GM12878 (cell line): Measurements from ENCODE around the gene TOB2. TPM values are rescaled to one million over a fixed set of nuclear protein-coding genes. Genes with fewer than 3 reads are reported as not detected.
"Not testable (repeated sequence)": the region's sequence is repeated elsewhere in the genome, so short reads cannot be mapped to it uniquely, and the experiment has no call there.

Experiments
- ATAC-seq: fragments of 200-7000 bp; cut with Tn5 transposase; 3 replicates; pipeline ENCODE4 v1.9.1; 2020; ENCODE audit warnings: mild to moderate bottlenecking, moderate library complexity
- BruUV-seq: library from RNA; stranded (reverse); fragments of 400-500 nt; replicated peaks from 2 replicates; lab custom pipeline; 2021; lab: Mats Ljungman, UMichigan
- CTCF ChIA-PET: fragments of 300-600 bp; sonication (Branson Sonifier 250); formaldehyde crosslinking; extraction: SDS; loops from one replicate; lab custom pipeline; 2021; ENCODE audit warnings: inconsistent platforms; lab: Yijun Ruan, JAX
- POLR2A ChIA-PET: fragments of 350-600 bp; formaldehyde crosslinking; extraction: SDS; loops from one replicate; lab custom pipeline; 2021; ENCODE audit warnings: inconsistent platforms; lab: Charles Lee
- RAD21 ChIA-PET: fragments of 300-600 bp; sonication (Branson Sonifier 250); formaldehyde crosslinking; loops from one replicate; lab custom pipeline; 2023; ENCODE audit warnings: antibody characterized with exemption; ENCODE audit not compliant: unreplicated experiment; lab: Charles Lee
- SMC1A ChIA-PET: fragments of 300-600 bp; sonication (Branson Sonifier 250); formaldehyde crosslinking; loops from one replicate; lab custom pipeline; 2023; ENCODE audit not compliant: unreplicated experiment, uncharacterized antibody; lab: Charles Lee
- DNase-seq: peaks from one replicate; pipeline ENCODE4 v3.0.0-alpha.2; 2011; ENCODE audit warnings: low read depth, low spot score
- FAIRE-seq: peaks from 3 replicates; lab custom pipeline; 2011; peaks lifted over from hg19 to GRCh38; lab: Jason Lieb, UNC
- H2AFZ ChIP-seq: 2 replicates; pipeline ENCODE4 v1.6.0; 2011; ENCODE audit warnings: low read depth, low read length, control low read depth; ENCODE audit not compliant: control insufficient read depth
- H3K27ac ChIP-seq: 2 replicates; pipeline ENCODE4 v1.5.1; 2011; ENCODE audit warnings: control low read depth; ENCODE audit not compliant: control insufficient read depth, insufficient read depth
- H3K27me3 ChIP-seq, 2 experiments: replicated peaks in 1 of 2; 2 replicates each; pipeline versions ENCODE4 v1.6.0 to v1.6.1; 2011; ENCODE audit warnings: low read length in 1 of 2; ENCODE audit not compliant: control insufficient read depth in 2 of 2, insufficient read depth in 2 of 2
- H3K36me3 ChIP-seq, 2 experiments: 2 replicates each; pipeline ENCODE4 v1.5.1; 2011; ENCODE audit warnings: low read length in 1 of 2; ENCODE audit not compliant: control insufficient read depth in 2 of 2, insufficient read depth in 2 of 2
- H3K4me1 ChIP-seq: 2 replicates; pipeline ENCODE4 v1.6.1; 2011; ENCODE audit warnings: mild to moderate bottlenecking, low read length, moderate library complexity, mixed read lengths; ENCODE audit not compliant: control insufficient read depth, insufficient read depth
- H3K4me2 ChIP-seq: 2 replicates; pipeline ENCODE4 v1.6.0; 2011; ENCODE audit warnings: control low read depth; ENCODE audit not compliant: control insufficient read depth, insufficient read depth
- H3K4me3 ChIP-seq: fragments of 200-600 bp; sonication (generic); 2 replicates; pipeline ENCODE4 v1.5.1; 2016
- H3K79me2 ChIP-seq: 2 replicates; pipeline ENCODE4 v1.6.0; 2011; ENCODE audit warnings: low read length; ENCODE audit not compliant: control insufficient read depth, insufficient read depth
- H3K9ac ChIP-seq: 2 replicates; pipeline ENCODE4 v1.8.0; 2011; ENCODE audit warnings: low read length, control low read depth, mixed read lengths; ENCODE audit not compliant: control insufficient read depth, insufficient read depth
- H3K9me3 ChIP-seq: replicated peaks from 3 replicates; pipeline ENCODE4 v1.5.1; 2011; ENCODE audit warnings: mild to moderate bottlenecking, low read length; ENCODE audit not compliant: control insufficient read depth, insufficient read depth
- H4K20me1 ChIP-seq: 2 replicates; pipeline ENCODE4 v1.6.0; 2011; ENCODE audit not compliant: control insufficient read depth, insufficient read depth
- BRCA1 ChIP-seq: IDR thresholded peaks from 2 replicates; pipeline ENCODE4 v1.6.1; 2011; ENCODE audit warnings: low read depth, low read length, improper control_type of control experiment
- CREB1 ChIP-seq: IDR thresholded peaks from 2 replicates; pipeline ENCODE4 v1.6.1; 2012; ENCODE audit warnings: low read depth, mild to moderate bottlenecking, inconsistent platforms
- RAD51 ChIP-seq: fragments of 450-650 bp; IDR thresholded peaks from 2 replicates; pipeline ENCODE4 v1.6.1; 2016; ENCODE audit warnings: moderate library complexity, mild to moderate bottlenecking, inconsistent platforms
- SMC3 ChIP-seq: IDR thresholded peaks from 2 replicates; pipeline ENCODE4 v1.6.1; 2011; ENCODE audit warnings: low read length, improper control_type of control experiment, borderline replicate concordance
- STAT3 ChIP-seq: IDR thresholded peaks from 2 replicates; pipeline ENCODE4 v1.6.1; 2011; ENCODE audit warnings: low read depth, low read length, improper control_type of control experiment
- WGBS: methylation state at CpG from one replicate; pipeline ENCODE4 v1.1.6; 2016; ENCODE audit warnings: low lambda C conversion rate; ENCODE audit not compliant: insufficient replicate concordance, insufficient coverage; ENCODE audit errors: missing lambda C conversion rate; 5-methylcytosine and 5-hydroxymethylcytosine counted together
- in situ Hi-C: fragments of 300-500 bp; cut with MboI; formaldehyde crosslinking; loops from 9 replicates; pipeline ENCODE4 v1.14.3; 2018; ENCODE audit warnings: mixed read lengths
- intact Hi-C: fragments of 100-400 bp; cut with micrococcal nuclease; formaldehyde crosslinking; loops from one replicate; pipeline ENCODE4 v1.14.2; 2022; ENCODE audit not compliant: unreplicated experiment
- polyA plus RNA-seq, 11 experiments: library from polyadenylated mRNA; depleted of rRNA in 4 of 11; unstranded in 6 of 11; stranded (reverse) in 5 of 11; fragments of >200 nt; fragmentation: Nextera tagmentation in 4 of 11; fragmentation: Illumina TruSeq in 1 of 11; extraction: Ambion mirVana in 4 of 11; extraction: Trizol in 1 of 11; gene quantifications; 1 replicate in 1 of 11; 2 replicates in 10 of 11; pipeline versions ENCODE4 v1.2.1 to v1.2.3, GENCODE V29; 2011 to 2016; ENCODE audit warnings: inconsistent platforms in 2 of 11, missing spikeins in 2 of 11, low read depth in 1 of 11
- total RNA-seq, 4 experiments: library from RNA; depleted of rRNA in 3 of 4; stranded (reverse); fragments of >200 nt in 3 of 4; fragmentation: Illumina TruSeq in 1 of 4; extraction: Trizol in 1 of 4; gene quantifications; 2 replicates each; pipeline versions ENCODE4 v1.2.1 to v1.2.3, GENCODE V29; 2013 to 2021
- TF ChIP-seq, protein P1 (sequence below): IDR thresholded peaks from 2 replicates; pipeline ENCODE4 v1.6.1; 2012; ENCODE audit warnings: low read depth, low read length, improper control_type of control experiment
- TF ChIP-seq, protein P2 (sequence below): IDR thresholded peaks from 2 replicates; pipeline ENCODE4 v1.6.1; 2011; ENCODE audit warnings: borderline replicate concordance, low read depth, mild to moderate bottlenecking, moderate library complexity, mixed read lengths, low read length; ENCODE audit not compliant: insufficient read depth; ENCODE audit errors: extremely low read length

Gene TOB2
- total and polyA plus RNA-seq, 10 of the 15 experiments (the other 5 are each of a cell fraction or from before 2014, with no cell fraction given), result 4.5 to 32.0 (median 15.1) TPM

DNA sequence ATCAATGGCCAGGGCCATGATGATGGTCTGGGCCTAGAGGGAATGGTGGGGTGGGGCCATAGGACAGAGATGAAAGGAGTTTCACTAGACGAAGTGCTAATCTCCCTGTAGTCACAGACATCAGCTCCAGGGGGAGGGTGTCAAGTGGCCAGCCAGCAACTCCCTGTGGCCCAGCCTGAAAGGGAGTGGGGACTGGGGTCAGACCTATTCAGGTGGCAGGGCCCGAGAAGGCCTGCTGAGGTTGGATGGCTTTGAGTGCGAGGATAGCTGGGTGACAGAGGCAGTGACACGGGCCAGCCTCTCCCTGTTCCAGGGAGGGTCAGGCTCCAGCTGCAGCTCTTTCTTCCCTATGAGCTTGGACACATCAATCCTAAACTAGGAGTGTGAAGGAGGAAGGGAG, 11.0 kb downstream of the TOB2 start:
- RAD21 ChIA-PET, result no interaction called here
- H2AFZ ChIP-seq, result no peak overlapping the region
- 85% methylated on average over 4 of the region's 4 CpGs for WGBS
- FAIRE-seq, result no peak
- H3K9me3 ChIP-seq, result no peaks in the 10 kb centered on the region
- H3K4me2 ChIP-seq, result no peak overlapping the region
- POLR2A ChIA-PET, result interaction anchor here (0.5 kb wide), 1 partner anchor 20 kb away, joined by 5 read pairs; no protein-coding TSS in a partner anchor
- SMC1A ChIA-PET, result no interaction called here
- BruUV-seq, result no TSS peak
- peaks cover 11% of the 10 kb centered on the region for H3K79me2 ChIP-seq
- in situ Hi-C loops (no loop called here), intact Hi-C loops (no loop called here)
- ATAC-seq, result no peak
- no peak overlapping the region for H3K4me3 ChIP-seq
- H3K4me1 ChIP-seq, result no peaks in the 10 kb centered on the region
- H3K9ac ChIP-seq, result no peak overlapping the region
- DNase-seq, result no peak
- H3K27ac ChIP-seq, result no peak overlapping the region
- H3K36me3 ChIP-seq, result peaks cover 14 to 18% of the 10 kb centered on the region in 2 experiments; a peak in 3 of 4 replicates
- TF ChIP-seq CREB1, result no peak
- TF ChIP-seq, protein P1, sequence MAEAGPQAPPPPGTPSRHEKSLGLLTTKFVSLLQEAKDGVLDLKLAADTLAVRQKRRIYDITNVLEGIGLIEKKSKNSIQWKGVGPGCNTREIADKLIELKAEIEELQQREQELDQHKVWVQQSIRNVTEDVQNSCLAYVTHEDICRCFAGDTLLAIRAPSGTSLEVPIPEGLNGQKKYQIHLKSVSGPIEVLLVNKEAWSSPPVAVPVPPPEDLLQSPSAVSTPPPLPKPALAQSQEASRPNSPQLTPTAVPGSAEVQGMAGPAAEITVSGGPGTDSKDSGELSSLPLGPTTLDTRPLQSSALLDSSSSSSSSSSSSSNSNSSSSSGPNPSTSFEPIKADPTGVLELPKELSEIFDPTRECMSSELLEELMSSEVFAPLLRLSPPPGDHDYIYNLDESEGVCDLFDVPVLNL, result no peak
- TF ChIP-seq BRCA1, result no peak
- TF ChIP-seq SMC3, result no peak
- TF ChIP-seq STAT3, result no peak
- TF ChIP-seq RAD51, result no peak
- TF ChIP-seq, protein P2, sequence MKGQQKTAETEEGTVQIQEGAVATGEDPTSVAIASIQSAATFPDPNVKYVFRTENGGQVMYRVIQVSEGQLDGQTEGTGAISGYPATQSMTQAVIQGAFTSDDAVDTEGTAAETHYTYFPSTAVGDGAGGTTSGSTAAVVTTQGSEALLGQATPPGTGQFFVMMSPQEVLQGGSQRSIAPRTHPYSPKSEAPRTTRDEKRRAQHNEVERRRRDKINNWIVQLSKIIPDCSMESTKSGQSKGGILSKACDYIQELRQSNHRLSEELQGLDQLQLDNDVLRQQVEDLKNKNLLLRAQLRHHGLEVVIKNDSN, result no peak
- H4K20me1 ChIP-seq, result peaks cover 10% of the 10 kb centered on the region
- CTCF ChIA-PET, result no interaction called here
- H3K27me3 ChIP-seq, result no peaks in the 10 kb centered on the region

GRCh38 chr22:41434361-41435003, 12.1 kb downstream of the TOB2 start:
- H3K4me2 ChIP-seq, H3K4me3 ChIP-seq, H3K9me3 ChIP-seq, H3K9ac ChIP-seq, in situ Hi-C loops, SMC1A ChIA-PET, CTCF ChIA-PET, RAD21 ChIA-PET, H3K27me3 ChIP-seq, H4K20me1 ChIP-seq, DNase-seq, ATAC-seq, FAIRE-seq, BruUV-seq, H3K4me1 ChIP-seq, H3K27ac ChIP-seq, H3K79me2 ChIP-seq, intact Hi-C loops, H2AFZ ChIP-seq: not testable (repeated sequence)
- 82% methylated on average over 5 of the region's 5 CpGs for WGBS
- peaks cover 14 to 18% of the 10 kb centered on the region in 2 experiments; a peak in 3 of 4 replicates for H3K36me3 ChIP-seq
- POLR2A ChIA-PET, result interaction anchor here (0.5 kb wide), 1 partner anchor 9 kb away, joined by 4 read pairs; no protein-coding TSS in a partner anchor

DNA sequence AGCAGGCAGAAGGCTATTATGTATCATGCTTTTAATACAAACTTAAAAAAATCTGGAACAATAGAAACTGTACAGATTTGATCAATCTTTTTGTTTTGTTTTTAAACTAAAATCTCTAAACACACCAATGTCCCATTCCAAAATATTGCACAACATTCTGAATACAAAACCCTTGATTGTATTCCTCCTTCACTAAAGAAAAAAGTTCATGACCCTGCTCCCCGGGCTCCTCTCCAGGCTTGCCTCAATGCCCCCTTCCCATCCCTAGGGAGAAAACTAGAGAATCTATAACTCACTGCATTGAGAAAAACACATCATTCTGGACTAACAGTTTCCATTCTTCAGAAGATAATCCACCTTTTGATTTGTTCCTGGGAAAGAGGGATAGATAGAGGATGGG, 13.1 kb downstream of the TOB2 start:
- H3K4me1 ChIP-seq, POLR2A ChIA-PET, H3K79me2 ChIP-seq, in situ Hi-C loops, CTCF ChIA-PET, H3K27ac ChIP-seq, H2AFZ ChIP-seq, FAIRE-seq, DNase-seq, H3K27me3 ChIP-seq, RAD21 ChIA-PET, SMC1A ChIA-PET, H4K20me1 ChIP-seq, ATAC-seq, intact Hi-C loops, H3K9ac ChIP-seq, H3K4me3 ChIP-seq, BruUV-seq, H3K4me2 ChIP-seq, H3K9me3 ChIP-seq: not testable (repeated sequence)
- H3K36me3 ChIP-seq, result peaks cover 14 to 18% of the 10 kb centered on the region in 2 experiments; a peak in 3 of 4 replicates
- WGBS, result 89% methylated on average over 1 of the region's 1 CpG
